AG10803 (cell line): ENCODE data around the gene ITGAD.

Experiments
- DNase-seq: peaks from one replicate; pipeline ENCODE4 v3.0.0; 2010; ENCODE audit warnings: low read depth
- H3K4me3 ChIP-seq: 2 replicates; pipeline ENCODE4 v1.5.1; 2011; ENCODE audit warnings: mild to moderate bottlenecking, low read length, control low read depth
- CTCF ChIP-seq: conservative IDR thresholded peaks from 2 replicates; pipeline ENCODE4 v1.5.1; 2011; ENCODE audit warnings: mild to moderate bottlenecking, low read length, control low read depth, inconsistent platforms

Gene ITGAD

DNA sequence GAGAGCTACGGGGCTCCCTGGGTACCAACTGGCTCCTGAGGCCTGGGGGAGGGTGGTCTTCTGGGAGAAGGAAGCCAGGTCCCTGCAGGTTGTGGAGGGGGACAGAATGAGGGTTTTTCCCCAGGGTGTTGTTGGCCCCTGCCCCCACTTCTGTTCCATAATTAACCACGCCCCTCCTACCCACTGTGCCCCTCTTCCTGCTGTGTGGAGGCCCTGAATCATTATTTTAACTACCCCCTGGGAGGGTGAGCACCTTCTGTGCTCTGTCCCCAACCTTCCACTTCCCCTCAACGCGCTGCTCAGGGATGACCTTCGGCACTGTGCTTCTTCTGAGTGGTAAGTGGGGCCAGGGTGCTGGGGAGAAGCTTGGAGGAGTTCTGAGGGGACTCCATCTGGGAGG lies at the start of gene ITGAD:
TSS of gene ITGAD (plus strand) at position 280 of the 400 bp plus-strand sequence. CDS start at position 306, 26 bp downstream.
- no peak within 1 kb of the TSS for H3K4me3 ChIP-seq
- TF ChIP-seq CTCF = no peak
- DNase-seq = no peak

DNA sequence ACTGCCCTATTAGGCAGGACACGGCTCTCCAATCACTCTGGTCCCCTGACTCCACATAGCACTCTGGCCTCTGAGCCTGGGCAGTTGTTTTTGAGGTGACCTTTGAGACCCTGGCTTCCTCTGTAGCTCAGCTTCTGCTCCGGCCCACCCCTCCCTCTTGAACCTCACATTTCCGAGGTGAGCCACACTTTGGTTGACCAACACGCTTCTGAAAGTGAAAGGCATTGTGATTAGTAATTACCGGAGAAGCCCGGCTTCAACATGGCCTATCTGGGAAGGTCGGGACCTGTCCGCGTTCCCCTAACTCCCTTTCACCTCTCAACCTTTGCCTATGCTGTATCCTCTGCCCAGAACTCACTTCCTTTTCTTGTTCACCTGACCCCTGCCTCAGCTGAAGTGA lies 48.4 kb upstream of the ITGAD start:
- TF ChIP-seq CTCF = no peak
- H3K4me3 ChIP-seq = no peak overlapping the region

GRCh38 chr16:31347445-31347844 lies 45.7 kb upstream of the ITGAD start:
- TF ChIP-seq CTCF = no peak
- no peak overlapping the region for H3K4me3 ChIP-seq
- no peak for DNase-seq

More for the DNA sequence above, 48.4 kb upstream of the ITGAD start:
- DNase-seq = no peak

GRCh38 chr16:31348579-31348978 lies 44.6 kb upstream of the ITGAD start:
- no peak overlapping the region for H3K4me3 ChIP-seq
- no peak for TF ChIP-seq CTCF
- DNase-seq = no peak

GRCh38 chr16:31350275-31351005 lies 42.7 kb upstream of the ITGAD start:
- no peak for TF ChIP-seq CTCF
- no peak overlapping the region for H3K4me3 ChIP-seq
- DNase-seq = no peak

DNA sequence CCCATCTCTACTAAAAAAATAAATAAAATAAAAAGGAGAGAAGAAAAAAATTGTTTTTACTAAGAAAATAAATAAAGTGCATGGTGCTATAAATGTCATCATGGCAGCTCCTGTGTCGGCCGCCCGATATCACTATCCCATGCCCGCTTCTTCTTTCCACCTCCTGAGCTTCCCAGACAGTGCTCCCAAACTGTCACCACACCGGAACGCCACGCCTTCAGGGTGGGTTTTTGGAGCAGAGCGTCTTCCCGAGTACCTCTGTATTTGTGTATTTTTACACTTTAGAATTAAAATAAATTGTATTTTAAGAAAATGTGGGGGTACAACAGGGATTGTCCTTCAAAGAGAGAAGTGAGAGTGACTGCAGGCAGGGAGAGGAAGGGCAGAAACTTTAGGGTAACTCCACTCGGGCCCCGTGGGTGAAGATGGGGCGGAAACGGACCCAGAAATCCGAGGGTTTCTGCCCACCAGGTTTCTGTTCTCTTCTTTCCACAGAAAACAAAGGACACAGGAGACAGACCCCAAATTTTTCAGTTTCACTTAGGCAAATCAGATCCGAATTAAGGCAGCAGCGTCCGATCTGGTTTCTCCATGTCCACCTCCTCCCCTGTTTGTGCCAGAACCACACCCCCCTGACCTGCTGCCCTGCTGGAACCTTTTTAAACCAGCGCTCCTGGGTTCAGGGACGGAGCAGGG lies 41.7 kb upstream of the ITGAD start:
- no peak for TF ChIP-seq CTCF
- H3K4me3 ChIP-seq = no peak overlapping the region
- no peak for DNase-seq

DNA sequence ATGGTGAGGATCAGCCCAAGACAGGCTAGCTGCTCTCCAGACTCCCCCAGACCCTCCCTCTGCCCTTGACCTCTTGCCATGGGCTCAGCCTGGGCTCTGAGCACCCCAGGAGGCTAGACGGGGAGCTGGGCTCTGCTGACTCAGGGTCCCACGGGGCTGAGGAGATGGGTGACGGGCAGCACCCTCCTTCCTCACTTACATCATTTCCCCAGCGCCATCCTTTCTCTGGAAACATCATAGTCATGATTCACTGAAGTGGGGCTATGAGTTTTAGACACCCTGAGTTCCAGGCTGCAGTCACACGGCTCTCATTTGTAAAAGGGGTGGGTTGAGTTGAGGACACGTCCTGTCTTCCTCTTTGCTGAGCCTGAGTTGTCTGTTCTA lies 41.2 kb upstream of the ITGAD start:
- TF ChIP-seq CTCF = no peak
- DNase-seq = no peak
- no peak overlapping the region for H3K4me3 ChIP-seq
